ENCODE results near the gene ZNF652.

ZNF652 gene

GRCh38 chr17:49259663-49260010 lies 102.4 kb downstream of the ZNF652 start:
- DNase-seq = no peak

- no peak for DNase-seq
Measured at GRCh38 chr17:49258394-49258793, 103.7 kb downstream of the ZNF652 start.

- DNase-seq = no peak
Measured at GRCh38 chr17:49255125-49255524, 106.9 kb downstream of the ZNF652 start.

- DNase-seq = no peak
Measured at GRCh38 chr17:49254066-49254465, 108.0 kb downstream of the ZNF652 start.

GRCh38 chr17:49252148-49252695 lies 109.8 kb downstream of the ZNF652 start:
- DNase-seq = no peak

GRCh38 chr17:49249890-49250522 lies 112.0 kb downstream of the ZNF652 start:
- DNase-seq = no peak

GRCh38 chr17:49249292-49249794 lies 112.7 kb downstream of the ZNF652 start:
- DNase-seq = no peak

GRCh38 chr17:49247944-49248343 lies 114.1 kb downstream of the ZNF652 start:
- DNase-seq = no peak

GRCh38 chr17:49244839-49245238 lies 117.2 kb downstream of the ZNF652 start:
- no peak for DNase-seq

Measured in NCI-H2029 (cell line).